ENCODE results near the gene LINGO4. TPM values are rescaled to one million over a fixed set of nuclear protein-coding genes. Genes with fewer than 3 reads are reported as not detected.

The LINGO4 gene
- total RNA-seq, 1 experiment from 2014 or later, result not detected

DNA sequence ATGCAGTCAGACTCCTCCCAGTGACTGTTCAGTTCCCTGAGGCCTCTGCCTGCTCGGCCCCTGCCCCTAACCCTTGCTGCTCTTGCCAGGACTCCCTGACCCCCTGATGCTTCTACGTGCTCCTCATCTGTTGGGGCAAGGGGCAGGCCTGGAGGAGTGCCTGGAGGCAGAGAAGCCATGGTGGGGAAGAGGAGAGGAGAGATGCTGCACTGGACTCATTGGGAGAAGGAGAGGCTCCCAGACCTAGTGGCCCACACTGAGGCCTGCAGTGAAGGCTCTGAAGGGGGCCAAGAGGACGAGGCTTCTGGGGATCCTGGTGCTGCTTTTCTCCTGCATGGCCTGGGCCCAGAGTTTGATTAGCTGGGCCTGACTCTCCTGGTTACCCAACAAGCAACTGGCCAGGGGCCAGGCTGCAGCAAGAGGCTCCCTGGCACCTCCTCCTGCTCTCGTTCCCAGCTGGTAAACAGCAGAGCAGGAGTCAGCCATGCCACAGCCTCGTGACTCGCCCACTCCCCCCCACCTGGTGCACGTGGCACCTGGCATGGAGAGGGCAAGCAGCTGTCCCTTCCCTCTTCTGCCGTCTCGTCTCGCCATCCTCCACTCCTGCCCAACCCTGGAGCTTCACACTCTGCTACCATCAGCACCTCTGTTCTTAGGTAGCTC is 27.2 kb upstream of the LINGO4 start:
- H3K4me3 ChIP-seq (ENCODE audit: low read depth, low read length, poor library complexity, severe bottlenecking), result no peak overlapping the region
- no peaks in the 10 kb centered on the region for H3K9me3 ChIP-seq (ENCODE audit: low read depth, low read length, poor library complexity, severe bottlenecking)
- no TSS peak for BruUV-seq (replicated peaks)
- H3K4me1 ChIP-seq (ENCODE audit: insufficient read depth, low read length, poor library complexity, severe bottlenecking), result no peaks in the 10 kb centered on the region
- no peak for TF ChIP-seq EZH2 (IDR thresholded peaks at IDR 0.05; ENCODE audit: borderline replicate concordance, low read depth, low read length, poor library complexity, severe bottlenecking)
- TF ChIP-seq, protein P1, sequence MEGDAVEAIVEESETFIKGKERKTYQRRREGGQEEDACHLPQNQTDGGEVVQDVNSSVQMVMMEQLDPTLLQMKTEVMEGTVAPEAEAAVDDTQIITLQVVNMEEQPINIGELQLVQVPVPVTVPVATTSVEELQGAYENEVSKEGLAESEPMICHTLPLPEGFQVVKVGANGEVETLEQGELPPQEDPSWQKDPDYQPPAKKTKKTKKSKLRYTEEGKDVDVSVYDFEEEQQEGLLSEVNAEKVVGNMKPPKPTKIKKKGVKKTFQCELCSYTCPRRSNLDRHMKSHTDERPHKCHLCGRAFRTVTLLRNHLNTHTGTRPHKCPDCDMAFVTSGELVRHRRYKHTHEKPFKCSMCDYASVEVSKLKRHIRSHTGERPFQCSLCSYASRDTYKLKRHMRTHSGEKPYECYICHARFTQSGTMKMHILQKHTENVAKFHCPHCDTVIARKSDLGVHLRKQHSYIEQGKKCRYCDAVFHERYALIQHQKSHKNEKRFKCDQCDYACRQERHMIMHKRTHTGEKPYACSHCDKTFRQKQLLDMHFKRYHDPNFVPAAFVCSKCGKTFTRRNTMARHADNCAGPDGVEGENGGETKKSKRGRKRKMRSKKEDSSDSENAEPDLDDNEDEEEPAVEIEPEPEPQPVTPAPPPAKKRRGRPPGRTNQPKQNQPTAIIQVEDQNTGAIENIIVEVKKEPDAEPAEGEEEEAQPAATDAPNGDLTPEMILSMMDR (conservative IDR thresholded peaks at IDR 0.05; ENCODE audit: low read depth, low read length), result no peak
- ChIA-PET POLR2A (ENCODE audit: low non-redundant PET) (interaction anchor here (0.6 kb wide), 1 partner anchor 21 kb away, joined by 3 read pairs; the partner anchor contains the start of gene THEM5), CTCF (no interaction called here)
- DNase-seq (ENCODE audit: low spot score), result no peak
- intact Hi-C loops (cut with micrococcal nuclease; ENCODE audit: unreplicated experiment), result no loop called here
- no peak overlapping the region for H3K27ac ChIP-seq (ENCODE audit: low read depth, low read length, poor library complexity, severe bottlenecking)
- H3K36me3 ChIP-seq (ENCODE audit: insufficient read depth, low read length, poor library complexity, severe bottlenecking), result no peaks in the 10 kb centered on the region
- peaks cover 7% of the 10 kb centered on the region for H3K27me3 ChIP-seq (replicated peaks; ENCODE audit: insufficient read depth, low read depth, low read length, poor library complexity)

DNA sequence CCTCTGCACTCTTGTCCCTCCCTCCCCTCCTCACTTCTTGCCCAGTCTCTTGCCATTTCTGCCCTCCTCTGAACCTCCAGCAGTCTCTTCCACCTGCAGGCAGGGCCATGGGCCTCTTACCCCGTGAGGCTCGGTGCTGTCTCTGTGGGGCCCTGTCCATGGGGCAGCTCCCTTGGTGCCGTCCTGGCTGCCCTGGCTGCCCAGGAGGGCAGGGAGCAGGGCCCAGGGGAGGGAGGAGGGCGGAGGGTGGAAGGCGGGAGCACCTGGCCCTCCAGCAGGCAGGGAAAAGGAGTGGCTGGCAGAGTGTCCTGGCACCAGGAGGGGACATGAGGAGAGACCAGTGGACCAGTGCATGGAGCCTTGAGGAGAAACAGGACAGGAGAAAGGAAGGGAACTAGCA is 26.4 kb upstream of the LINGO4 start, which contains the start of gene RORC:
Gene RORC, minus strand, starts transcription at position 198 of the 400 bp plus-strand sequence. Its CDS starts 38 bp downstream, at position 160.
- H3K36me3 ChIP-seq (ENCODE audit: insufficient read depth, low read length, poor library complexity, severe bottlenecking), result no peaks in the 10 kb centered on the region
- no peak within 1 kb of the TSS for H3K27ac ChIP-seq (ENCODE audit: low read depth, low read length, poor library complexity, severe bottlenecking)
- no peak for DNase-seq (ENCODE audit: low spot score)
- H3K9me3 ChIP-seq (ENCODE audit: low read depth, low read length, poor library complexity, severe bottlenecking), result no peaks in the 10 kb centered on the region
- no peaks in the 10 kb centered on the region for H3K4me1 ChIP-seq (ENCODE audit: insufficient read depth, low read length, poor library complexity, severe bottlenecking)
- ChIA-PET POLR2A (ENCODE audit: low non-redundant PET) (no interaction called here), CTCF (no interaction called here)
- intact Hi-C loops (cut with micrococcal nuclease; ENCODE audit: unreplicated experiment), result no loop called here
- no TSS peak for BruUV-seq (replicated peaks)
- no peaks in the 10 kb centered on the region for H3K27me3 ChIP-seq (replicated peaks; ENCODE audit: insufficient read depth, low read depth, low read length, poor library complexity)
- TF ChIP-seq EZH2 (IDR thresholded peaks at IDR 0.05; ENCODE audit: borderline replicate concordance, low read depth, low read length, poor library complexity, severe bottlenecking), result no peak
- TF ChIP-seq, protein P1 (conservative IDR thresholded peaks at IDR 0.05; ENCODE audit: low read depth, low read length), result no peak
- H3K4me3 ChIP-seq (ENCODE audit: low read depth, low read length, poor library complexity, severe bottlenecking), result no peak within 1 kb of the TSS

DNA sequence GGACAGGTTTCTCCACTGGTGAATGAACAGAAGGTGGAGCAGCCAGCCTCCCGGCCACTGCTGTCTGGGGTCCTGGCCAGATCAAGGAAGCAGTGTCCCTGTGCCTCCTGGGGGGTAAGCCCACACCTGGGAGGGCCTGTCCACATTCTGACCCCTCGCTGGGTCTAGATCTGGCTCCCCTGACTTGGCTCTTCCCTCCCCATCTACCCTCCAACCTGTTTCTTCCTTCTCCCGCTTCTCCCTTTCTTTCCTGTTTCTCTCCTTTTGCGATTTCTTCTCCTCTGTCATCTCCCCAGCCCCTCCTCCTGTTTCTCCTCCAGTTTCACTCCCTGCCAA is 26.0 kb upstream of the LINGO4 start:
- intact Hi-C loops (cut with micrococcal nuclease; ENCODE audit: unreplicated experiment), result no loop called here
- POLR2A ChIA-PET (ENCODE audit: low non-redundant PET), result no interaction called here

More for the DNA sequence above, 26.0 kb upstream of the LINGO4 start:
- Histone ChIP-seq H3K27ac (ENCODE audit: low read depth, low read length, poor library complexity, severe bottlenecking) (no peak overlapping the region), H3K4me3 (ENCODE audit: low read depth, low read length, poor library complexity, severe bottlenecking) (no peak overlapping the region), H3K9me3 (ENCODE audit: low read depth, low read length, poor library complexity, severe bottlenecking) (no peaks in the 10 kb centered on the region), H3K27me3 (replicated peaks; ENCODE audit: insufficient read depth, low read depth, low read length, poor library complexity) (no peaks in the 10 kb centered on the region), H3K4me1 (ENCODE audit: insufficient read depth, low read length, poor library complexity, severe bottlenecking) (no peaks in the 10 kb centered on the region), H3K36me3 (ENCODE audit: insufficient read depth, low read length, poor library complexity, severe bottlenecking) (no peaks in the 10 kb centered on the region)
- BruUV-seq (replicated peaks), result no TSS peak
- no peak for DNase-seq (ENCODE audit: low spot score)
- TF ChIP-seq EZH2 (IDR thresholded peaks at IDR 0.05; ENCODE audit: borderline replicate concordance, low read depth, low read length, poor library complexity, severe bottlenecking), result no peak
- TF ChIP-seq, protein P1 (conservative IDR thresholded peaks at IDR 0.05; ENCODE audit: low read depth, low read length), result no peak
- CTCF ChIA-PET, result no interaction called here
